Fibroblast of lung (primary cell): ENCODE measurements around the gene CHST9.
"Not testable (repeated sequence)": the region's sequence is repeated elsewhere in the genome, so short reads cannot be mapped to it uniquely, and the experiment has no call there.

ENCODE experiments used
- EZH2 ChIP-seq: IDR thresholded peaks from 2 replicates; pipeline ENCODE4 v1.5.1; 2012; ENCODE audit warnings: low read length, control low read depth, mild to moderate bottlenecking; ENCODE audit errors: missing control alignments
- TF ChIP-seq, protein P1 (sequence below), 2 donors: IDR thresholded peaks in 1 of 2; conservative IDR thresholded peaks in 1 of 2; 1 replicate in 1 of 2; 2 replicates in 1 of 2; pipeline ENCODE4 v1.5.1; 2011 to 2012; ENCODE audit warnings: low read length in 2 of 2, control low read depth in 1 of 2, inconsistent platforms in 1 of 2, low read depth in 1 of 2, mild to moderate bottlenecking in 1 of 2

DNA sequence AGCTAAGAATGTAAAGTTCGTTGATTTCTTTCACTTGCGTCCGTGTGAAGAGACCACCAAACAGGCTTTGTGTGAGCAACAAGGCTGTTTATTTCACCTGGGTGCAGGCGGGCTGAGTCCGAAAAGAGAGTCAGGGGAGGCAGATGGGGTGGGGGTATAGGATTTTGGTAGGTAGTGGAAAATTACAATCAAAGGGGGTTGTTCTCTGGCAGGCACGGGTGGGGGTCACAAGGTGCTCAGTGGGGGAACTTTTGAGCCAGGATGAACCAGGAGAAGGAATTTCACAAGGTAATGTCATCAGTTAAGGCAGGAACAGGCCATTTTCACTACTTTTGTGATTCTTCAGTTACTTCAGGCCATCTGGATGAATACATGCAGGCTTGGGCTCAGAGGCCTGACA is 46.6 kb upstream of the CHST9 start:
- TF ChIP-seq, protein P1, sequence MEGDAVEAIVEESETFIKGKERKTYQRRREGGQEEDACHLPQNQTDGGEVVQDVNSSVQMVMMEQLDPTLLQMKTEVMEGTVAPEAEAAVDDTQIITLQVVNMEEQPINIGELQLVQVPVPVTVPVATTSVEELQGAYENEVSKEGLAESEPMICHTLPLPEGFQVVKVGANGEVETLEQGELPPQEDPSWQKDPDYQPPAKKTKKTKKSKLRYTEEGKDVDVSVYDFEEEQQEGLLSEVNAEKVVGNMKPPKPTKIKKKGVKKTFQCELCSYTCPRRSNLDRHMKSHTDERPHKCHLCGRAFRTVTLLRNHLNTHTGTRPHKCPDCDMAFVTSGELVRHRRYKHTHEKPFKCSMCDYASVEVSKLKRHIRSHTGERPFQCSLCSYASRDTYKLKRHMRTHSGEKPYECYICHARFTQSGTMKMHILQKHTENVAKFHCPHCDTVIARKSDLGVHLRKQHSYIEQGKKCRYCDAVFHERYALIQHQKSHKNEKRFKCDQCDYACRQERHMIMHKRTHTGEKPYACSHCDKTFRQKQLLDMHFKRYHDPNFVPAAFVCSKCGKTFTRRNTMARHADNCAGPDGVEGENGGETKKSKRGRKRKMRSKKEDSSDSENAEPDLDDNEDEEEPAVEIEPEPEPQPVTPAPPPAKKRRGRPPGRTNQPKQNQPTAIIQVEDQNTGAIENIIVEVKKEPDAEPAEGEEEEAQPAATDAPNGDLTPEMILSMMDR (conservative IDR thresholded peaks at IDR 0.05 in 1 of 2, IDR thresholded peaks at IDR 0.05 in 1 of 2; ENCODE audit: low read depth in 1 of 2, low read length in 2 of 2): not testable (repeated sequence)
- TF ChIP-seq EZH2: not testable (repeated sequence)
